ENCODE data around the gene KRT15.

KRT15 gene

GRCh38 chr17:41528959-41529353 is 10.3 kb upstream of the KRT15 start:
- Mint-ChIP-seq H3K27me3 (peaks cover 68 to 97% of the 10 kb centered on the region in 2 donors), H3K27ac (no peak overlapping the region), H3K36me3 (ENCODE audit: insufficient read depth) (no peaks in the 10 kb centered on the region), H3K9me3 (no peaks in the 10 kb centered on the region), H3K4me3 (peak overlapping the region; percentile 52 to 65), H3K4me1 (ENCODE audit: low read depth in 2 of 2) (peaks cover 8 to 9% of the 10 kb centered on the region in 2 donors)
- ATAC-seq (replicated peaks) (no peak), DNase-seq (no peak)

- peak overlapping the region; percentile 52 to 65 for H3K4me3 Mint-ChIP-seq
- H3K36me3 Mint-ChIP-seq (ENCODE audit: insufficient read depth): no peaks in the 10 kb centered on the region
- no peak overlapping the region for H3K27ac Mint-ChIP-seq
- H3K4me1 Mint-ChIP-seq (ENCODE audit: low read depth in 2 of 2): peaks cover 8 to 9% of the 10 kb centered on the region in 2 donors
- peaks cover 53 to 89% of the 10 kb centered on the region in 2 donors for H3K27me3 Mint-ChIP-seq
- ATAC-seq (replicated peaks) (no peak), DNase-seq (no peak)
- no peaks in the 10 kb centered on the region for H3K9me3 Mint-ChIP-seq
Measured at GRCh38 chr17:41527063-41528023, 8.7 kb upstream of the KRT15 start.

GRCh38 chr17:41524261-41524660 is 5.6 kb upstream of the KRT15 start:
- ATAC-seq (replicated peaks) (no peak), DNase-seq (no peak)
- H3K4me3 Mint-ChIP-seq: no peak overlapping the region
- no peaks in the 10 kb centered on the region for H3K36me3 Mint-ChIP-seq (ENCODE audit: insufficient read depth)
- peaks cover 8 to 9% of the 10 kb centered on the region in 2 donors for H3K4me1 Mint-ChIP-seq (ENCODE audit: low read depth in 2 of 2)
- H3K27ac Mint-ChIP-seq: no peak overlapping the region
- H3K27me3 Mint-ChIP-seq: peaks cover 34 to 84% of the 10 kb centered on the region in 2 donors
- H3K9me3 Mint-ChIP-seq: no peaks in the 10 kb centered on the region

DNA sequence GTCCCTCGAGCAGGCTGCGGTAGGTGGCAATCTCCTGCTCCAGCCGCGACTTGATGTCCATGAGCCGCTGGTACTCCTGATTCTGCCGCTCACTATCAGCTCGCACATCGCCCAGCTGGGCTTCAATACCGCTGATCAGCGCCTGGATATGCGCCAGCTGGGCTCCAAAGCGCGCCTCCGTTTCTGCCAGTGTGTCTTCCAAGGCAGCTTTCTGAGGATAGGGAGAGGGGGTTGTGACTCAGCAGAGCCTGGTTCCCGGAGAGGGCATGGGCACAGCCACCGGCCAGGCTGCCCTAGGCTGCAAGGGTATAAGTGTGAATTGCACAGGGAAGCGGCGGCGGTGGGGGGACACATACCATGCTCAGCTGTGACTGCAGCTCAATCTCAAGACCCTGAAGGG is 5.1 kb upstream of the KRT15 start:
- H3K4me3 Mint-ChIP-seq: no peak overlapping the region
- no peak for DNase-seq
- peaks cover 5 to 8% of the 10 kb centered on the region in 2 donors for H3K4me1 Mint-ChIP-seq (ENCODE audit: low read depth in 2 of 2)
- no peak for ATAC-seq (replicated peaks)
- H3K36me3 Mint-ChIP-seq (ENCODE audit: insufficient read depth): no peaks in the 10 kb centered on the region
- H3K9me3 Mint-ChIP-seq: no peaks in the 10 kb centered on the region
- H3K27ac Mint-ChIP-seq: no peak overlapping the region
- H3K27me3 Mint-ChIP-seq: peaks cover 34 to 84% of the 10 kb centered on the region in 2 donors

DNA sequence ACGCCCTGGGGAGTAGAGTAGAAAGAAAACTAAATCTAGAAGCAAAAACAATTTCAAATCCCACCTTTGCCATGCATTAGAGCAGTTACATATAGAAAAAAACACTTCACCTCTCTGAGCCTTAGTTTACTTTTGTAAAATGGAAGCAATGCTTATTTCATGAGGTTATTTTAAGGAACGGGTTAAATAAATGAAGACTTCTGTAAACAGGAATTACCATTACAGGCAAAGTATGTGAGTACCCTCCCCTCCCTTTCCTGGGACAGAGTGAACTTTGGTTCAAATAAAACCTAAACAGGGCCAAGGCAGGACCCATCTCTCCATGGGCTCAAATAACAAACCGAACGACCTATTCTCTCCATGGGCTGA is 4.5 kb upstream of the KRT15 start:
- H3K36me3 Mint-ChIP-seq (ENCODE audit: insufficient read depth): no peaks in the 10 kb centered on the region
- no peak for ATAC-seq (replicated peaks)
- peak overlapping the region in 1 of 2 donors; percentile 11 for H3K27ac Mint-ChIP-seq
- H3K9me3 Mint-ChIP-seq: no peaks in the 10 kb centered on the region
- H3K4me3 Mint-ChIP-seq: no peak overlapping the region
- DNase-seq: no peak
- H3K27me3 Mint-ChIP-seq: peaks cover 34 to 84% of the 10 kb centered on the region in 2 donors
- H3K4me1 Mint-ChIP-seq (ENCODE audit: low read depth in 2 of 2): peaks cover 5% of the 10 kb centered on the region in 2 donors

GRCh38 chr17:41522301-41523224 is 3.9 kb upstream of the KRT15 start:
- H3K9me3 Mint-ChIP-seq: no peaks in the 10 kb centered on the region
- H3K4me1 Mint-ChIP-seq (ENCODE audit: low read depth in 2 of 2): peaks cover 2 to 5% of the 10 kb centered on the region in 2 donors
- peak overlapping the region; percentile 11 to 12 for H3K27ac Mint-ChIP-seq
- DNase-seq: no peak
- no peak for ATAC-seq (replicated peaks)
- no peaks in the 10 kb centered on the region for H3K36me3 Mint-ChIP-seq (ENCODE audit: insufficient read depth)
- no peak overlapping the region for H3K4me3 Mint-ChIP-seq
- peaks cover 34 to 84% of the 10 kb centered on the region in 2 donors for H3K27me3 Mint-ChIP-seq

GRCh38 chr17:41521574-41522261 is 3.0 kb upstream of the KRT15 start:
- Mint-ChIP-seq H3K36me3 (ENCODE audit: insufficient read depth) (no peaks in the 10 kb centered on the region), H3K4me3 (no peak overlapping the region), H3K27ac (peak overlapping the region in 1 of 2 donors; percentile 12), H3K27me3 (peaks cover 31 to 84% of the 10 kb centered on the region in 2 donors), H3K4me1 (ENCODE audit: low read depth in 2 of 2) (no peaks in the 10 kb centered on the region), H3K9me3 (no peaks in the 10 kb centered on the region)
- ATAC-seq (replicated peaks) (no peak), DNase-seq (no peak)

DNA sequence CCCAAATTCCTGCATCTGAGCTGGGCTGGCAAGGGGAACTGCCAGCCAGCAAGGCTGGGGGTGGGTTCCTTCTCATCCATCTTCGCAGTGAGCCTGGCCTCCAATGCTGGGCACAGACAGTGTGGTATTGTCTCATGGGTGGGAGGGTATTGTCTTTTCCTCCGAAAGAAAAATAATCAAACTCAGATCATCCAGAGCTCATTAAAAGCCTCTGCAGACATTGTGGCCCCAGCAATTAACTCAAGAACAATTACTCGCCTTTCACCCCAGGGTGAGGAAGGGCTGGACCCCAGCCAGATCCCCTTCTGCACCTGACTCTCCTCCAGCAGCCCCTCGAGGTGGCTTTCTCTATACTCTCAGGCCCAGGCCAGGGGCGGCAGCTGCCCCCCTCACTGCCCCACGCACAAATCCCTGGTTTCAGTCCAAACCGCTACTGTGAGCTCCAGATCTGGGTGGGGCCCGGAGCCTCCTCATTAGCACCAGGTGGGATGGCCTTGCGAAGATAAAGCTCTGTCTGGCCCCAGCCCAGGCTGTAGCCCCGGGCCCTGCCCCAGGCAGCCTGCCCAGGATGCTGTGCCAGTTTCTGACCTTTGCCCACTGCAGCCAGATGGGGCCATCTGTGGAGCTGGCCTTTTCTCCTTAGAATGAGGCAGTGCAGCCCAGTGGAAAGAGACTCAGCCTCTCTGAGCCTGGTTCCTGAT is 2.3 kb upstream of the KRT15 start:
- Mint-ChIP-seq H3K27ac (no peak overlapping the region), H3K4me3 (no peak overlapping the region), H3K9me3 (no peaks in the 10 kb centered on the region), H3K36me3 (ENCODE audit: insufficient read depth) (no peaks in the 10 kb centered on the region), H3K4me1 (ENCODE audit: low read depth in 2 of 2) (no peaks in the 10 kb centered on the region), H3K27me3 (peaks cover 29 to 87% of the 10 kb centered on the region in 2 donors)
- ATAC-seq (replicated peaks) (no peak), DNase-seq (no peak)

- Mint-ChIP-seq H3K27me3 (peaks cover 24 to 87% of the 10 kb centered on the region in 2 donors), H3K4me3 (no peak overlapping the region), H3K9me3 (no peaks in the 10 kb centered on the region), H3K27ac (no peak overlapping the region), H3K4me1 (ENCODE audit: low read depth in 2 of 2) (no peaks in the 10 kb centered on the region), H3K36me3 (ENCODE audit: insufficient read depth) (no peaks in the 10 kb centered on the region)
- ATAC-seq (replicated peaks): no peak
- no peak for DNase-seq
Measured at GRCh38 chr17:41519501-41520224, 973 bp upstream of the KRT15 start.

DNA sequence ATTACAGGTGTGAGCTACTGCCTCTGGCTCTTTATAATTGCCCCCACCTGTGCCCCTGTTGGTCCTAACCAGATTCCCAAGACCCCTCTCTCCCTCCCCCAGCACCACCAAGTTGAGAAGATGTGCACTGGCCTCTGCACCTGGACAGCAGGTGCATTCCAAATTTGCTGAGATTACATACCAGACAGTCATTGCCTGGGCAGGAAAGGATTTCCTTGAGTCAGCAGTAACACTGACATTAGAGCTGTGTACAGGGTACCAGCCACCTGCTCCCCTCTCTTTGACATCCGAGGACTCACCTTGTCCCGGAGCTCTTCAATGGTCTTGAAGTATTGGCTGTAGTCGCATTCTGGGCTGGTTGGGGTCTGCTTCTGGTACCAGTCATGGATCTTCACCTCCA is 659 bp downstream of the KRT15 start:
- H3K4me1 Mint-ChIP-seq (ENCODE audit: low read depth in 2 of 2): no peaks in the 10 kb centered on the region
- peaks cover 24 to 77% of the 10 kb centered on the region in 2 donors for H3K27me3 Mint-ChIP-seq
- no peaks in the 10 kb centered on the region for H3K36me3 Mint-ChIP-seq (ENCODE audit: insufficient read depth)
- H3K9me3 Mint-ChIP-seq: no peaks in the 10 kb centered on the region
- DNase-seq (no peak), ATAC-seq (replicated peaks) (no peak)
- H3K27ac Mint-ChIP-seq: no peak overlapping the region
- H3K4me3 Mint-ChIP-seq: no peak overlapping the region

- Mint-ChIP-seq H3K36me3 (ENCODE audit: insufficient read depth) (no peaks in the 10 kb centered on the region), H3K9me3 (no peaks in the 10 kb centered on the region), H3K27me3 (peaks cover 31 to 82% of the 10 kb centered on the region in 2 donors), H3K4me3 (no peak overlapping the region), H3K27ac (no peak overlapping the region), H3K4me1 (ENCODE audit: low read depth in 2 of 2) (no peaks in the 10 kb centered on the region)
- ATAC-seq (replicated peaks) (no peak), DNase-seq (no peak)
Measured at GRCh38 chr17:41516830-41517283, 1.8 kb downstream of the KRT15 start.

DNA sequence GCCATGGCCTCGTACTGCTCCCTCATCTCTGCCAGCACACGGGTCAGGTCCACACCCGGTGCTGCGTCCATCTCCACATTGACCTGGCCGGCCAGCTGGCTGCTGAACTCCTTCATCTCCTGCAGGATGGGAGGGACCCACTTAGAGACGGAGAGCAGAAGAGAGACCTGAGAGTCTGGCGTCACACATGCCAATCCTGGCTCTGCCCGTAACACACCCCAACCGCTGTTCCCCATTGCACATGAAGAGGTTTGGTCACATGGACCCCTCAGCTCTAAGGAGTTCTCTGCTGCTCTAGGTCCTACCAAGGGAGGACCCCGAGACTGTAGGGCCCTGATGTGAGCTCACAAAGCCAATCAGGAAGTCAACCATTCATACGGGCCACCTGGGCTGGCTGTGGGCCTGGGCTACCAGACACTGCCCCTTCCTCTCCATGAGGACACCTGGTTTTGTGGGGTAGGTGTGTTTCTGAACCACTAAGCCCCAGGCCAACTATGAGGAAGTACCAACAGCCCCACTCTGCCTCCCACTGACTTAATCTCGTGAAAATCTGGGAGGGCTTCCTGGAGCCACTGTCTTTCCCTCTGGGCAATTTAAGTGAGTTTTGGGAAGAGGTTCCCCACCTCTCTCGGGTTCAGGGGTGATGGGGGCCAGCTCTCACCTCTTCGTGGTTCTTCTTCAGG is 2.4 kb downstream of the KRT15 start:
- Mint-ChIP-seq H3K36me3 (ENCODE audit: insufficient read depth) (no peaks in the 10 kb centered on the region), H3K4me1 (ENCODE audit: low read depth in 2 of 2) (no peaks in the 10 kb centered on the region), H3K9me3 (no peaks in the 10 kb centered on the region), H3K27ac (no peak overlapping the region), H3K27me3 (peaks cover 31 to 76% of the 10 kb centered on the region in 2 donors), H3K4me3 (no peak overlapping the region)
- ATAC-seq (replicated peaks) (no peak), DNase-seq (no peak)
